Erythroblast (primary cell): ENCODE results near the gene PDS5B.

Source experiments
- GATA1 ChIP-seq: IDR thresholded peaks from 2 replicates; pipeline ENCODE4 v1.6.1; 2011; ENCODE audit warnings: low read depth, mild to moderate bottlenecking, control low read depth, low read length, moderate library complexity
- POLR2A ChIP-seq: IDR thresholded peaks from 2 replicates; pipeline ENCODE4 v1.6.1; 2011; ENCODE audit warnings: mild to moderate bottlenecking, low read length

GRCh38 chr13:32736648-32737047, 150.4 kb downstream of the PDS5B start:
- TF ChIP-seq POLR2A, result no peak
- TF ChIP-seq GATA1, result no peak
